Spleen (tissue), 7 donors: ENCODE results near the gene SCYL1.
"Not testable (repeated sequence)": the region's sequence is repeated elsewhere in the genome, so short reads cannot be mapped to it uniquely, and the experiment has no call there.

ENCODE experiments used
- POLR2A ChIP-seq, 3 donors: fragments of 450-650 bp; IDR thresholded peaks; one replicate each; pipeline ENCODE4 v1.5.1; 2017; ENCODE audit warnings: antibody characterized with exemption in 3 of 3, mild to moderate bottlenecking in 1 of 3
- POLR2AphosphoS5 ChIP-seq, 3 donors: sonication (generic); formaldehyde crosslinking; IDR thresholded peaks; one replicate each; pipeline ENCODE4 v1.5.1; 2017; ENCODE audit warnings: antibody characterized with exemption in 3 of 3
- TF ChIP-seq, protein P1 (sequence below), 11 experiments: fragments of 200-600 bp in 7 of 11; fragments of 450-650 bp in 4 of 11; sonication (generic) in 4 of 11; IDR thresholded peaks in 8 of 11; conservative IDR thresholded peaks in 3 of 11; 1 replicate in 7 of 11; 2 replicates in 4 of 11; pipeline versions ENCODE4 v1.4.0 to v1.8.0; 2016 to 2021; ENCODE audit warnings: antibody characterized with exemption in 11 of 11, inconsistent platforms in 4 of 11, mild to moderate bottlenecking in 1 of 11
- donor health status: DM: no; HTN: no; CAD: no; lungs with moderate emphysema.
- donor health status: DM: no; HTN: no; CAD: no.
- donor health status: DM: no; HTN: no; CAD: no.

DNA sequence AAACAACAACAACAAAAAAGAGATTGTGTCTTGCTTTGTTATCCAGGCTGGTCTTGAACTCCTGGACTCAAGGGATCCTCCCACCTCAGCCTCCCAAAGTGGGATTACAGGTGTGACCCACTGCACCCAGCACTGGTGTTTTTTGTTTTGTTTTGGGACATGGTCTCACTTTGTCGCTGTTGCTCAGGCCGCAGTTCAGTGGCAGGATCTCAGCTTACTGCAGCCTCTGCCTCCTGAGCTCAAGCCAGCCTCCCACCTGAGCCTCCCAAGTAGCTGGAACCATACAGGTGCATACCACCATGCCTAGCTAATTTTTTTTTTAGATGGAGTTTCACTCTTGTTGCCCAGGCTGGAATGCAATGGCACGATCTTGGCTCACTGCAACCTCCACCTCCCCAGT is 12.6 kb upstream of the SCYL1 start:
- not testable (repeated sequence) for TF ChIP-seq POLR2AphosphoS5, POLR2A (IDR thresholded peaks at IDR 0.05)
- TF ChIP-seq, protein P1, sequence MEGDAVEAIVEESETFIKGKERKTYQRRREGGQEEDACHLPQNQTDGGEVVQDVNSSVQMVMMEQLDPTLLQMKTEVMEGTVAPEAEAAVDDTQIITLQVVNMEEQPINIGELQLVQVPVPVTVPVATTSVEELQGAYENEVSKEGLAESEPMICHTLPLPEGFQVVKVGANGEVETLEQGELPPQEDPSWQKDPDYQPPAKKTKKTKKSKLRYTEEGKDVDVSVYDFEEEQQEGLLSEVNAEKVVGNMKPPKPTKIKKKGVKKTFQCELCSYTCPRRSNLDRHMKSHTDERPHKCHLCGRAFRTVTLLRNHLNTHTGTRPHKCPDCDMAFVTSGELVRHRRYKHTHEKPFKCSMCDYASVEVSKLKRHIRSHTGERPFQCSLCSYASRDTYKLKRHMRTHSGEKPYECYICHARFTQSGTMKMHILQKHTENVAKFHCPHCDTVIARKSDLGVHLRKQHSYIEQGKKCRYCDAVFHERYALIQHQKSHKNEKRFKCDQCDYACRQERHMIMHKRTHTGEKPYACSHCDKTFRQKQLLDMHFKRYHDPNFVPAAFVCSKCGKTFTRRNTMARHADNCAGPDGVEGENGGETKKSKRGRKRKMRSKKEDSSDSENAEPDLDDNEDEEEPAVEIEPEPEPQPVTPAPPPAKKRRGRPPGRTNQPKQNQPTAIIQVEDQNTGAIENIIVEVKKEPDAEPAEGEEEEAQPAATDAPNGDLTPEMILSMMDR (IDR thresholded peaks at IDR 0.05 in 8 of 11, conservative IDR thresholded peaks at IDR 0.05 in 3 of 11): not testable (repeated sequence)
